Mammary epithelial cell (primary cell): ENCODE results near the gene OR6C76.

Experiments
- EZH2 ChIP-seq: IDR thresholded peaks from 2 replicates; pipeline ENCODE4 v1.6.1; 2012; ENCODE audit warnings: low read length, inconsistent platforms, borderline replicate concordance
- TF ChIP-seq, protein P1 (sequence below), 2 donors: IDR thresholded peaks in 1 of 2; conservative IDR thresholded peaks in 1 of 2; 2 replicates each; pipeline ENCODE4 v1.5.1; 2011 to 2012; ENCODE audit warnings: inconsistent platforms in 2 of 2, low read length in 2 of 2, mild to moderate bottlenecking in 2 of 2, control low read depth in 1 of 2, low read depth in 1 of 2; ENCODE audit not compliant: insufficient read depth in 1 of 2; ENCODE audit errors: extremely low read depth in 1 of 2

- TF ChIP-seq, protein P1, sequence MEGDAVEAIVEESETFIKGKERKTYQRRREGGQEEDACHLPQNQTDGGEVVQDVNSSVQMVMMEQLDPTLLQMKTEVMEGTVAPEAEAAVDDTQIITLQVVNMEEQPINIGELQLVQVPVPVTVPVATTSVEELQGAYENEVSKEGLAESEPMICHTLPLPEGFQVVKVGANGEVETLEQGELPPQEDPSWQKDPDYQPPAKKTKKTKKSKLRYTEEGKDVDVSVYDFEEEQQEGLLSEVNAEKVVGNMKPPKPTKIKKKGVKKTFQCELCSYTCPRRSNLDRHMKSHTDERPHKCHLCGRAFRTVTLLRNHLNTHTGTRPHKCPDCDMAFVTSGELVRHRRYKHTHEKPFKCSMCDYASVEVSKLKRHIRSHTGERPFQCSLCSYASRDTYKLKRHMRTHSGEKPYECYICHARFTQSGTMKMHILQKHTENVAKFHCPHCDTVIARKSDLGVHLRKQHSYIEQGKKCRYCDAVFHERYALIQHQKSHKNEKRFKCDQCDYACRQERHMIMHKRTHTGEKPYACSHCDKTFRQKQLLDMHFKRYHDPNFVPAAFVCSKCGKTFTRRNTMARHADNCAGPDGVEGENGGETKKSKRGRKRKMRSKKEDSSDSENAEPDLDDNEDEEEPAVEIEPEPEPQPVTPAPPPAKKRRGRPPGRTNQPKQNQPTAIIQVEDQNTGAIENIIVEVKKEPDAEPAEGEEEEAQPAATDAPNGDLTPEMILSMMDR (conservative IDR thresholded peaks at IDR 0.05 in 1 of 2, IDR thresholded peaks at IDR 0.05 in 1 of 2; ENCODE audit: extremely low read depth in 1 of 2, insufficient read depth in 1 of 2, low read depth in 1 of 2, low read length in 2 of 2), result no peak
- no peak for TF ChIP-seq EZH2
Observed at GRCh38 chr12:55467836-55468235, 41.8 kb downstream of the OR6C76 start.
